DND-41 (cell line): ENCODE measurements around the gene CSRNP3.

Experiments
- ATAC-seq: fragments of 200-7000 bp; cut with Tn5 transposase; 3 replicates; pipeline ENCODE4 v1.9.1; 2021; ENCODE audit warnings: low read depth; ENCODE audit not compliant: insufficient read depth
- DNase-seq: peaks from one replicate; pipeline ENCODE4 v3.0.0-alpha.2; 2020
- H2AFZ ChIP-seq: 2 replicates; pipeline ENCODE4 v1.6.0; 2012; ENCODE audit warnings: low read depth, low read length
- H3K27ac ChIP-seq: 2 replicates; pipeline ENCODE4 v1.5.1; 2012; ENCODE audit warnings: low read length, inconsistent platforms
- H3K27me3 ChIP-seq: fragments of 200-600 bp; sonication (generic); 2 replicates; pipeline ENCODE4 v1.6.0; 2012; ENCODE audit warnings: low read length, mild to moderate bottlenecking, inconsistent platforms; ENCODE audit not compliant: insufficient read depth, poor library complexity
- H3K36me3 ChIP-seq: 2 replicates; pipeline ENCODE4 v1.5.1; 2012; ENCODE audit warnings: low read length, inconsistent platforms; ENCODE audit not compliant: insufficient read depth
- H3K4me1 ChIP-seq: 2 replicates; pipeline ENCODE4 v1.5.1; 2012; ENCODE audit warnings: mild to moderate bottlenecking, low read length; ENCODE audit not compliant: insufficient read depth
- H3K4me2 ChIP-seq: 2 replicates; pipeline ENCODE4 v1.6.0; 2012; ENCODE audit warnings: mild to moderate bottlenecking, moderate library complexity, low read length, inconsistent platforms; ENCODE audit not compliant: insufficient read depth
- H3K4me3 ChIP-seq, 2 experiments: fragments of 200-600 bp in 1 of 2; shearing (Covaris generic) in 1 of 2; 2 replicates each; pipeline ENCODE4 v1.5.1; 2012 to 2016; ENCODE audit warnings: inconsistent platforms in 2 of 2, low read length in 2 of 2, mild to moderate bottlenecking in 2 of 2, low read depth in 1 of 2, moderate library complexity in 1 of 2
- H3K79me2 ChIP-seq: 2 replicates; pipeline ENCODE4 v1.6.0; 2012; ENCODE audit warnings: low read length, inconsistent platforms; ENCODE audit not compliant: insufficient read depth
- H3K9ac ChIP-seq: 2 replicates; pipeline ENCODE4 v1.6.0; 2012; ENCODE audit warnings: low read depth, mild to moderate bottlenecking, inconsistent platforms, low read length, moderate library complexity
- H3K9me3 ChIP-seq: 2 replicates; pipeline ENCODE4 v1.5.1; 2012; ENCODE audit warnings: low read length, moderate library complexity, mild to moderate bottlenecking, inconsistent platforms; ENCODE audit not compliant: insufficient read depth, severe bottlenecking
- H4K20me1 ChIP-seq: 2 replicates; pipeline ENCODE4 v1.6.0; 2012; ENCODE audit warnings: low read length; ENCODE audit not compliant: insufficient read depth
- CTCF ChIP-seq: IDR thresholded peaks from 2 replicates; pipeline ENCODE4 v1.5.1; 2012; ENCODE audit warnings: borderline replicate concordance, low read length, moderate library complexity, mild to moderate bottlenecking; ENCODE audit not compliant: poor library complexity, severe bottlenecking; ENCODE audit errors: extremely low read depth
- EZH2 ChIP-seq: IDR thresholded peaks from 3 replicates; pipeline ENCODE4 v1.6.1; 2012; ENCODE audit warnings: borderline replicate concordance, low read depth, mild to moderate bottlenecking, moderate library complexity, low read length, inconsistent platforms; ENCODE audit not compliant: severe bottlenecking

CSRNP3 gene

GRCh38 chr2:165432234-165432966, 37.1 kb upstream of the CSRNP3 start:
- ATAC-seq (no peak), DNase-seq (no peak)
- no peaks in the 10 kb centered on the region for H3K9me3 ChIP-seq
- H4K20me1 ChIP-seq = no peaks in the 10 kb centered on the region
- no peaks in the 10 kb centered on the region for H3K27me3 ChIP-seq
- TF ChIP-seq CTCF = no peak
- TF ChIP-seq EZH2 = no peak
- no peak overlapping the region for H3K27ac ChIP-seq
- no peak overlapping the region for H3K4me2 ChIP-seq
- no peak overlapping the region for H3K4me3 ChIP-seq
- H3K79me2 ChIP-seq = no peaks in the 10 kb centered on the region
- no peak overlapping the region for H3K9ac ChIP-seq
- H3K4me1 ChIP-seq = no peaks in the 10 kb centered on the region
- H3K36me3 ChIP-seq = no peaks in the 10 kb centered on the region
- no peak overlapping the region for H2AFZ ChIP-seq

GRCh38 chr2:165434865-165435496, 34.5 kb upstream of the CSRNP3 start:
- no peak for DNase-seq
- Histone ChIP-seq H3K27ac (no peak overlapping the region), H3K79me2 (no peaks in the 10 kb centered on the region), H3K4me2 (no peak overlapping the region), H3K36me3 (no peaks in the 10 kb centered on the region), H3K4me1 (no peaks in the 10 kb centered on the region), H2AFZ (no peak overlapping the region), H3K9me3 (no peaks in the 10 kb centered on the region), H4K20me1 (no peaks in the 10 kb centered on the region), H3K27me3 (no peaks in the 10 kb centered on the region), H3K9ac (no peak overlapping the region), H3K4me3 (no peak overlapping the region)
- ATAC-seq = no peak
- no peak for TF ChIP-seq EZH2
- no peak for TF ChIP-seq CTCF

- Histone ChIP-seq H2AFZ (no peak overlapping the region), H3K4me3 (no peak overlapping the region), H3K36me3 (no peaks in the 10 kb centered on the region), H3K9me3 (no peaks in the 10 kb centered on the region), H3K4me2 (no peak overlapping the region), H3K9ac (no peak overlapping the region), H3K79me2 (no peaks in the 10 kb centered on the region), H3K4me1 (no peaks in the 10 kb centered on the region), H3K27ac (no peak overlapping the region), H4K20me1 (no peaks in the 10 kb centered on the region), H3K27me3 (no peaks in the 10 kb centered on the region)
- no peak for DNase-seq
- ATAC-seq = no peak
- TF ChIP-seq EZH2 (no peak), CTCF (no peak)
Measured at GRCh38 chr2:165435611-165436010, 33.9 kb upstream of the CSRNP3 start.
